ENCODE results near the gene POGK.
A peak's percentile ranks its signal among the peaks of the same experiment; 100 is the strongest.
"Not testable (repeated sequence)": the region's sequence is repeated elsewhere in the genome, so short reads cannot be mapped to it uniquely, and the experiment has no call there.

POGK gene

DNA sequence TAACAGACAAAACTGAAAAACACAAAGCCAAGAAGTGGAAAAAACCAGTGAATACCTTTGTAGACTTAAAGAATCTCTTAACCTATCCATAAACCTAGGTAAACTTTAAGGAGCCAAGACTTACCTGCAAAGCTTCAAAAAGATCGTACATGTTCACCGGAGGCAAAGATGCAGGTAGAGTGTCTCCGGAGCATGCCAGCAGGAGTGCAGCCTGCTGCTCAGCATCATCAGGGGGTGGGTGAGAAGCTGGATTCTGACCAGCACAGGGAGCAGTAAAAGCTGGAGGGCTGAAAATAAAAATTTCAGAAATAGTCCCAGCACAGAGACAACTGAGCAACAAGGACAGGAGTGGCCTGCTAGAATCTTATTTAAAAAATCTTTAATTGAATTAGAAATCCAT is 18.7 kb downstream of the POGK start:
- DNase-seq (ENCODE audit: low spot score), result no peak

DNA sequence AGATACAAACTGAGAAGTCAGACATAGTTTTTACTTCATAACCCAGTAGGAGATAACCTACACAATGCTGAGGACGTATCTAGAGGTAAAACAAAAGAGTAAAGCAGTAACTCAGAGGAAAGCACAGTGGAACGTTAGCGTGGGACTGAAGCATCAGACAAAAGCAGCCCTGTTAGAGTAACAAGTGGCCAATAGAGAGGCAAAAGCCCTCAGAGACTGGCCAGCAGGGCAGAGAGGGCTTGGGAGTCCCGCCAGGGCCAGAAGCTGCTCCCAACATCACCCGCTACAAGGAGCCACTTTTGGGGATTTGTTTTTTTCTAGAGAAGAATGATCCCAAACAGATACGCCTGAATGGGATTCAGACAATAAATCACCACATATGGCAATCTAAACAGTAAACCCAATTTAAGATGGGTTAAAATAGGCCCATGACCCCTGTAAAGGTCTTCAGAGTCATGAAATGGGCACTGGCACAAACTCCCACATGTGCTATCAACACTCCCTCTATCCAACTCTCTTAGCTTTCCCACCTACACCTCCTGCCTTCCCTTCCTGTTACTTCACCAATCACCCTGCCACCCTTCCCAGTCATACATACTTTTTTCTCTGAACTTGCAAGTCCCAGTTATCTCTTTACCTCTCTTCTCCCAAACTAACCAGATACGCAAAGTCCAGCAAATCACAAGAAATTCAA is 19.6 kb downstream of the POGK start:
- no peak for DNase-seq (ENCODE audit: low spot score)

DNA sequence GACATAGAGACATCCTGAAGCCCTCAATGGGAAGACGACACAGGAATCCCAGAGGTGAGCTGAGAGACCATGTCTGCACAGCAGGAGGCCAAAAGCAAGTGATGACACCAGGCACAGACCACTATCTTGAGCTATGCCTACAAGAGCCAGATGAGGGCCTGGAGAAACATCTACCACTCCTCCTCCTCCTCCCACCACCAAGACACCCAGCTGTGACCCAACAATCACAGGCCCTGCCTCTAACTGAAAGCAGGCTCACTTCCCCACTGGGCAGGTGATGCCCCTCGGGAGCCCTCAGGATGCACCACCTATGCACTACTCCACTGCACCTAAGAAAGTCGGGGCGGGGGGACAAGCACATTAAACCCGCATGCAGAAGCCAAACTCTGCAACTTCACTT is 20.3 kb downstream of the POGK start:
- no peak for DNase-seq (ENCODE audit: low spot score)

DNA sequence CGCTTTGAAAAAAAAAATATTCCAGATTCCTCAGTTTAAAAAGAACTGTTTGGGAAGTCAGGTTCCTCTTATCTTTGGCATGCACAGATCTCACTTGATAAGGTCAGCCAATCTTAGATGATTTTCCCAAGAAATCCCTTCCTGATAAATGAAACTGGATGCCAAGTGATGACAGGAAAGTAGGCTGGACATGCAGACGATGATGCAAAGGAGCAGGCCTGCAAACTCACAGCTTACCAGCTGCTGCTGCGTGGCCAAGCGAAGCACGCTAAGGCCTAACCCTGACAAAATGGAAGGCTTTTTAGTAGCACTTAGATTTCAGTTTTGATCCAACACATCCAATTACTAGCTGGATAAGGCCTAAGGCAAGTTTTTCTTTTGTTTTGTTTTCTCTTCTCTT is 26.7 kb downstream of the POGK start:
- DNase-seq (ENCODE audit: low spot score), result no peak

DNA sequence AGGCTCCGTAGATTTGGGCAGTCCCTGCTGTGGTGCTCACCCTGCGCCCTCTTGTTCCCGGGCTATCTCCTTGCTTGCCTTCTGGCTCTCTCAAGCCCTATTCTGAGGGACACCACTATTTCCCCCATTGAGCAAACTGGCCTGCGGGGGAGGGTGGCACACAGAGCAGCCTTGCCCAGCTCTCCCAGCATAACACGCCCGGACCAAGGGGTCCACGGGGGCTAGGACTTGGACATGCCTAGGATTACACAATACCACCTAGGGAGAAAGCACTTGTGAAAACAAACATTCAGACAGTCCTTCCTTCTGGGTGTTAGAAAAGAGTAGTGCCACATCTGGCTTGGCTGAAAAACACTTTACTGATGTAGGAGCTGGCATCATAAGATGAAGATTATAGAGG is 29.4 kb downstream of the POGK start:
- DNase-seq (ENCODE audit: low spot score), result no peak

DNA sequence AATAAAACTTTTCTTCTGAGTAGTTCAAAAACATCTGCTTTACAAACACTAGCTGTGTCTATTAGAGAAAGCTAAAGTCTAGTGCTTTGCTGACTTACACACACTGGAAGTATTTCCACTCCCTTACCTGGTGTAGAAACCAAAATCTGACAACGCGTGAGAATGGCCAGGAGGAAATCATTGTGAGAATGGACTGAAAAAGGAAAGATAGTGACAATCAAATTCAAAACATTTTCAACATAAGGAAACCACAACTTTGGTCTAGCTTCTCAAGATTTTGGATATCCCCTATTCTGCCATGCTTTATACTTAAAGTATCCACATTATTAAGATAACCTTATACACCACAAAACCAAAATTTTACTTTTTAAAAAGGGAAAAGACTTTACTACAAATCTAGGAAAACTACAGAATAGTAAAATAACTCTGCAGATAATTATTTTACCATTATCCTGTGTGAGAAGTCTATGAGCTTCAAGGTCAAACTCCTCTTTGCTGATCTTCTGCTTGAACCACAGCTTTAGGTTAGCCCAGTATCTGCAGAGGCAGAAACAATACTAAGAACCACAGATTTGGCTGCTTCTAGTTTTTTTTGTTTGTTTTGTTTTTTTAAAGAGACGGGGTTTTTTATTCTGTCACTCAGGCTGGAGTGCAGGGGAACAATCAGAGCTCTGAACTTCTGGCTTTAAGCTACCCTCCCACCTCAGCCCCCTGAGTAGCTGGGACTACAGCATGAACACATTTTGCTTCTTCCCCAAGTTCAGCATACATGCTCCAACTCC is 30.2 kb downstream of the POGK start:
- no peak for DNase-seq (ENCODE audit: low spot score)

DNA sequence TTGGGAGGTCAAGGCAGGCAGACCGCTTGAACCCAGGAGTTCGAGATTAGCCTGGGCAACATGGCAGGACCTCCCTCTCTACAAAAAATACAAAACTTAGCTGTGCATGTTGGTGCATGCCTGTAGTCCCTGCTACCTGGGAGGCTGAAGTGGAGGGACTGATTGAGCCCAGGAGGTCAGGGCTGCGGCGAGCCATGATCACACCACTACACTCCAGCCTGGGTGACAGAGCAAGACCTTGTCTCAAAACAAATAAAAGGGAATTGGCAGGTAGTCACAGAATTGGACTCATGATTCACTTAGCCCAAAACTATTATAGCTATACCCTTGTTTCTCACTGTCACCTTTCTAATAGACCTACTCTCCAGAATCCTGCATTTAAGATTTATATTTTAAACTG is 31.3 kb downstream of the POGK start:
- DNase-seq (ENCODE audit: low spot score), result no peak

DNA sequence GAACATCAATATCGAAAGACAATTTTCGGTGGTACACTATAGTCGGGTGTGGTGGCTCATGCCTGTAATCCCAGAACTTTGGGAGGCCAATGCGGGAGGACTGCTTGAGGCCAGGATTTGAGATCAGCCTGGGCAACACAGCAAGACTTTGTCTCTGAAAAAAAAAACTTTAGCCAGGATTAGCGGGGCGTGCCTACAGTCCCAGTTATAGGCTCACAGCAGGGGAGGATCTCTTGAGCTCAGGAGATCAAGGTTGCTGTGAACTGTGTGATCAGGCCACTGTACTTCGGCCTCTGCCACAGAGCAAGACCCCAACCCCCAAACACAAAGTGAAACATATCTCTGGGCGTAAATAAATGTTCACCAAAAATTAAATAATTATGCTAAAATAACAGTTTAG is 35.2 kb downstream of the POGK start:
- DNase-seq (ENCODE audit: low spot score), result no peak

DNA sequence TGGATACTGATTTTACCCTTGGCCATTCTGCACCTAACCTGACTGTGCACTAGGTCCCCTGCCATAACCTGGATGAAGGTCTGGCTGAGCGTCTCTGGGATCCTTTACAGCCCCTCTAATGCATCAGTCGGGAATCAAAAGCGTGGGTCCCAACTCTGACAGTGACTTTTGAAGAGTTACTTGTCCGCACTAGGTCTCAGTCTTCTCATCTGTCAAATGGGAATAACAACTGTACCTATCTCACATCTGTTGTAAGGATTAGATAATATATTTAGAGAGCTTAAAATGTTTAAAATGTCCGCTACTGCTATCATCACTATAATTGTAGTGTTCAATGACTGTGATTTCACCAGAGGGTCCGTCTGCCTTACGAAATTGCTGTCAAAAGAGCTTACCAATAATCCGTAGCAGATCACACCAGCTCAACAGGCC is 36.0 kb downstream of the POGK start:
- no peak for DNase-seq (ENCODE audit: low spot score)

DNA sequence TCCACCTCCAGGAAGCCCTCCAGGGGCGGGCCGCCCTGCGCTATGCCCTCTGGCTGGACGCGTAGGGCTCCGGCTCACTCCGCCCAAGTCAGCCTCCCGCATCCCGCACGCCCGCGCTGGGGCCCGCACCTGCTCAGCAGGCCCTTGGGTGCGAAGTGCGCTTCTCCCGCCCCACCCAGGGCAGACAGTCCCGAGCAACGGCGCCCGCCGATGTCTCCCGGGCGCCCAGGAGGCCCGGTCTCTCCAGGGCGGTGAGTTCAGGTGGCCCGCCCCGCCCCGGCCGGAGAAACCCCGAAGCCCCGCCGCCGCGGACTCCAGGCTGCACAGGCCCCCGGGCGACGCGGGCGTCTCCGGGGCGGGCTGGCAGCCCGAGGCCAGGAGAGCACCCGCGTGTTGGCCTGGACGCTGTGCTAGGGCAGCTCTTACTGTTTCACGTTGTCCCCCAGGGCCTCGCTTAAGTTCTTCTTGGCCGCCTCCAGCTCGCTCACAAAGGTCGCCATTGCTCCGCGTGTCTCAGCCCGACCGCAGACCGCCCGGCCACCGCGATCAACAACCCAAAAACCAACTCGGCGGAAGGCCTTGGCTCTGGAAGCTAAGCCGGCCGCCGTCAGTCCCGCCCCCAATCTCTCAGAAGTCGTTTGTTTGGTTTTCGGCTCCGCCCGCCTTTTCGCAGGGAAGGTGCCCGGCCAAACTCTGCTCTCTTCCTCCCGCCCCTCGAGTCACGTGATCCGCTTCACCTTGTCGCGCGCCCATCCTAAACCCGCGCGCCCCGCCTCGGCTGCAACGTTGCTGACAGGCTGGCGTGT is 36.7 kb downstream of the POGK start, which contains the start of gene TADA1:
Gene TADA1 (minus strand): TSS at position 531 of the 806 bp plus-strand sequence. CDS start 31 bp downstream, at position 500.
- DNase-seq (ENCODE audit: low spot score), result peak; percentile 96

DNA sequence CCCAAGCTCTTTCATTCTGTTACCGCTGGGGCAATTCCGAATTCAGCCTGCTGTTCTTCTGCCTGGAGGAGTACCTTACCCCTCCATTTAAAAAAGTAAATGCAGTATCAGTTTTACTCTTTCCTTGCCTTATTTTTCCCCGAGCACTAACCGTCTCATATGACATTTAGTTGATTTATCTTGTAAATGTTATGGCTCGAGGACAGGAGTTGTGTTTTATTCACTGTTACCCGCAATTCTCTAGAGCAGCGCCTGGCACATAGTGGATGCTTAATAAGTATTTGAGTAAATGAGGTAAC is 37.2 kb downstream of the POGK start:
- DNase-seq (ENCODE audit: low spot score), result no peak

DNA sequence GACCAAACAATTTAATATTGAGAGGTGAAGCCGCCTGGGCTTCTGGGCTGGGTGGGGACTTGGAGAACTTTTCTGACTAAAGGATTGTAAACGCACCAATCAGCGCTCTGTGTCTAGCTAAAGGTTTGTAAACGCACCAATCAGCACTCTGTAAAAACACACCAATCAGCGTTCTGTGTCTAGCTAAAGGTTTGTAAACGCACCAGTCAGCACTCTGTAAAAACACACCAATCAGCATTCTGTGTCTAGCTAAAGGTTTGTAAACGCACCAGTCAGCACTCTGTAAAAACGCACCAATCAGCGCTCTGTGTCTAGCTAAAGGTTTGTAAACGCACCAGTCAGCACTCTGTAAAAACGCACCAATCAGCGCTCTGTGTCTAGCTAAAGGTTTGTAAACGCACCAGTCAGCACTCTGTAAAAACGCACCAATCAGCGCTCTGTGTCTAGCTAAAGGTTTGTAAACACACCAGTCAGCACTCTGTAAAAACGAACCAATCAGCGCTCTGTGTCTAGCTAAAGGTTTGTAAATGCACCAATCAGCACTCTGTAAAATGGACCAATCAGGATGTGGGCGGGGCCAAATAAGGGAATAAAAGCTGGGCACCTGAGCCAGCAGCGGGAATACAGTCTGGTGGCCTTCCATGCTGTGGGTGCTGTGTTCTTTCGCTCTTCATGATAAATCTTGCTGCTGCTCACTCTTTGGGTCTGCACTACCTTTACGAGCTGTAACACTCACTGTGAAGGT is 39.1 kb downstream of the POGK start:
- DNase-seq (ENCODE audit: low spot score), result not testable (repeated sequence)

DNA sequence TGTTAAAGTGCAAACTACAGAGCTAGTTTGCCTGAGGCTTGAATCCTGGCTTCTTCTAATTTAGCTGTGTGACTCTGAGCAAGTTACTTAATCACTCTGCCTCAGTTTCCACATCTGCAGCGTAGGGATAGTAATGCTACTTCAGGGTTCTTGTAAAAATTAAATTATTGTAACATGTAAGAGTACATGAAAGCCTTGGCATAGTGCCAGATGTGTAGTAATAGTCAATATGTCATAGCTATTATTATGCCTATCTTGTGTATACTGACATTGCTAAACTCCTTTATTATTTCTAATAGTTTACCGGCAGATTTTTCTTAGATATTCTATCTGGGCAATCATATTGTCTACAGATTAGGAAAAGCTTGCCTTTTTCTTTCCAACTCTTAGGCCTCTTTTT is 43.6 kb downstream of the POGK start:
- no peak for DNase-seq (ENCODE audit: low spot score)

DNA sequence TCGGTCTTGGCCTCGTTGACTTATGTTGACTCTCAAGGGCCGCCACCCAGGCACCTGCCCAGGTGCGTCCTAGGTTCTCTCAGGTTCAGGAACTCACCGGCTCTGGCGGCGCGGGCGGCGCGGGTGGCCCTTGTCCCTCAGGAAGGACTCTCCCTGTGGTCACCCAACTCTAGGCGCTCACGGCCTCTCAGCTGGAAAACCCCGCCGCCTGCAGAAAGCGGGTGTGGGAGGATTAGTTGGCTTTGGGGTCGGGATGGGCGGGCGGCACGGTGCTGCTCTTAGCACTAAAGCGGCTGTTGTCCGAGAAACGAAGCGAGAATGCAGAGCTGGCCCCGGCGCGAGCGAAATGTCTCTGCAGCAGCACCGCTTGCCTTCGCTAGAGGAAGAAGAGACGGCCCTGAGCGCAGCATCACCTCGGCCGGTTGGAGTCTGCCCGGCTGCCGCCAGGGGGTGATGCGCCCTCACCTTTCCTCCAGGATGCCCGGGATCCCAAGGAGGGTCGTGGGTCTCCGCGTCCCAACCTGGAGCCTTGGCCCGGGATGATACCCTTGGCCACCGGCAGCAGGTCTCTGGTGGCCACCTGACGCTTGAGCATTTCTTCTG is 44.9 kb downstream of the POGK start:
- DNase-seq (ENCODE audit: low spot score), result peak; percentile 50

DNA sequence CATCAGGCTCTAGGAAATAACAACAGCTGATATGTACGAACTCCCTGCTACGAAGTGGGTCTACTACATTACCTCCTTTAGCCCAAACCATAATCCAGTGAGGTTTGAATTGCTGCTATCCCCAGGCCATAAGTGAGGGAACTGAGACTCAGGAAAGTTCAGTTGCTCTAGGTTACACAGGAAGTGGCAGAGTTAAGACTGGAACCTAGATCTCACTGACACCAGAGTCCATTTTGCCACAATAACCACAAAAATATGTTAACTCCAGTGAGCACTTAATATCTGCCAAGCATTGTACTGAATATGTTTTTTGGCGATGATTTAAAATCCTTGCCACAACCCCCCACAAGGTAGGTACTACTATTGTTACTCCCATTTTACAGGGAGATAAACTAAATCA is 45.7 kb downstream of the POGK start:
- no peak for DNase-seq (ENCODE audit: low spot score)

DNA sequence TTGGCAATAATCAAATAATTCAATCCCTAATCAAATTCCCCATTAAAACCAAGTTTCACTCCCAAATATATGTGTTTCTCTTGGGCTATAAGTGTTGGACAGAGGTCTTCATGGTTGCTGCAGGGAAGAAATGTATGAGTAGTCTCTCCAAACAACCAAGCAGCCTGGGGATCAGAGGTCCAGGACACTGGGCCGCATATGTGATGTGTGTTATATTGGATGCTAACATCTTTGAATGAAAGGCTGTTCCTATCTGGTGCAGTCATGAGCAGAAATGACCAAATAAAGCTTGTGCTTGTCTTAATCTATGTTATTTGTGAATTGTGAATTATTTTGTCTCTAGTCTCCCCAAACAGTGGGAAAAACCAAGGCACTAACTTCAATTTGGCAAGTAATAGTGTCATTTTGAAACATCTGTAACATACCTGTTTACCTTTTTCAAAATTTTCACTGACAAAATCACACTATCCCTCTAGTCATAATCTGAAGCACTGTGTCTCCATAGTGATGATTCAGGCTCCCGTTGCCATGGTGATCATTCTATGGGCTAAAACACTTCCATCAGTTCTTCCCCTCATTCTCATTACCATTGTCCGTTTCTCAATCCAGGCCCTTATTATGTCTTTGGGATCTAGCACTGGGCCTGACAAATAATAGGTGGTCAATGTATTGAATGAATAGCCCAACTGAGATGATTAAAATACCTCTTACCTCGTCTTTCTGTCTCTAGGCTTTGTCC is 49.3 kb downstream of the POGK start:
- no peak for DNase-seq (ENCODE audit: low spot score)

DNA sequence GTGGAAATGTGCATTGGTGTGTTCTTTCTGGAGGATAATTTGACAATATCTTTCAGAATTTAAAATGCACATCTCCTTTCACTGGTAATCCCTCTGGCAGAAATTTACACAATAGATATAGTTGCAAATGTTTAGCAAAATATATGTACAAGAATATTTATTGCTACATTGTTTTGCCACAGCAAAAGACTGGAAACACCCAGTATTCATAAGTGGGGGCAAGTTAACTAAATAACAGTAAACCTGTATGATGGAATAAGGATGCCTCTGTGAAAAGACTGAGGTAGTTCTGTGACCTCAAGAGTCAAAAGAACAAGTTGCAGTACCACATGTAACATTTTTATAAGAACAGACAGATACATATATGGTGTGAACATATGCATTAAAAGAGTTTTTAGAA is 50.5 kb downstream of the POGK start:
- no peak for DNase-seq (ENCODE audit: low spot score)

DNA sequence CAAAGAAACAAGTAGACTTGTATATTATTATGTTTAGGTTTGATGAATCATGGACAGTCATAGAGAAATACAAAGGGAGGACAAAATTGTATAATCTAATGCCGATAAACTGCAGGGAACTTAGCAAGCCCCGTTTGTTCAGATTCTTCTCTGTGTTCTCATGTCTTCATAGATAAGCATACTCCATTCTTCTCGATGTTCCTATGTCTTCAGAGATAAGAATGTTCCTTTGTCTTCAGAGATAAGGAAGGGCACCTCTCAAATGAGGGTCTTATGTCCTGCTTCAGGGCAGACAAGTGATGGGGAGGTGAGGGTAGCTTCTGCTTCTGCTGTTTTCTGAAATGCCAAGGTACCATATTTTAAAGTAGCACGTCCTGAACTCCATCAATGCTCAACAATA is 56.5 kb downstream of the POGK start:
- no peak for DNase-seq (ENCODE audit: low spot score)

DNA sequence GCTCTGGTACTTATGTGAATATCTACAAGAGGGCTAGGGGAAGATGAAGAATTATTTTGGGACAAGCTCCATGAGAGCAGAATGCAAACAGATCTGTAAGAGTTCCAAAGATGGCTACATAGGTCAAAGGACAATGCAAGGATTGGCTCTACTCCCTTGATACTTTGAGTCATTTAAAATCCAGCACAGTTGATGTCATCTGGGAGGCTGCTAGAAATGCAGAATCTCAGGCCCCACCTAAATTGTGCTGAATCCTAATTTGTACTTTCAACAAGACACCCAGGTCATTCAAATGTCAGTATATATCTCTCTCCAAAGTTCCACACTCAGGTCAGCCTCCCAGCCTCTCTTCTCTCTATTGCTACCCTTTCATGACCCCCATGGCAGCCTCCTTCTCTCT is 60.5 kb downstream of the POGK start:
- DNase-seq (ENCODE audit: low spot score), result no peak

DNA sequence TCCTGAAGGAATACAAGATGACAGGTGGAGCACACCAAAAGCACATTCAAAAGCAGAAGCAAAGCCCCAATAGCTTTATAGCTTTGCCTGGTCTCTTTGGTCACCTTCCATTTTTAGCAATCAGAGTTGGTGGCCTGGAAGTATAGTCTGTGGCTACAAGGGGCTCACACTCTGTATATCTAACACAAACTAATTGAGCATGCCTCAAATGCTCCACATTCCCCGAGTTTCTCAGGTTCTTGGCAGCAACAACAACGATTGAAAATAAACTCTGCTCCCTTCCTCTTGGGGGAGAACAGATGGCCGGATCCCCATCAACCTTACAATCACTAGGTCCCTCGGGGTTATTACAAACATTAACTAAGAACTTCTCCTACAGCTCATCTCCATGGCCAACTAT is 61.7 kb downstream of the POGK start:
- no peak for DNase-seq (ENCODE audit: low spot score)

DNA sequence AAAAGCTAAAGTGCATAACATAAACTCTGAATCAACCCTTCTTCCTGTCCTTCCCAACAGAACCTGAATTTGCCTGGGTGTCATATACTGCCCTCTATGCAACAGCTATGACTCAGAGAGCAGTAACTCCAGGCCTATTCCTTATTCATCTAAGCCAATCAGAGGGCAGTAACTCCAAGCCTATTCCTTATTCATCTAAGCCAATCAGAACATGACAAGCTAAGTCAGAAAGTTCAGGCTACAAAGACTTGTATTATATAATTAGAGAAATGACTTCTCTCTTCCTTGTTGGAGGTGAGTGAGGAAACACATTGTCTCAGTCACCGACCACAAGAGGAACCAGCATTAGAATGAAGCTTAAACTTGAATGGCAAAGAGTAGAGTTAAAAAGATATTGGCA is 63.0 kb downstream of the POGK start:
- DNase-seq (ENCODE audit: low spot score), result no peak
